GM23248 (cell line): ENCODE measurements around the gene SPACA9. TPM values are rescaled to one million over a fixed set of nuclear protein-coding genes. Genes with fewer than 3 reads are reported as not detected.

Experiments used
- DNase-seq: peaks from one replicate; pipeline ENCODE4 v3.0.0-alpha.2; 2015
- H2AFZ ChIP-seq: fragments of 200-600 bp; sonication (generic); 2 replicates; pipeline ENCODE4 v1.6.1; 2016; ENCODE audit warnings: antibody characterized with exemption
- H3F3A ChIP-seq: fragments of 200-600 bp; sonication (generic); 2 replicates; pipeline ENCODE4 v1.6.1; 2016; ENCODE audit warnings: mild to moderate bottlenecking, antibody characterized with exemption, mixed run types; ENCODE audit not compliant: insufficient read depth
- H3K27ac ChIP-seq: fragments of 200-600 bp; sonication (generic); 2 replicates; pipeline ENCODE4 v1.5.1; 2016; ENCODE audit warnings: mild to moderate bottlenecking
- H3K27me3 ChIP-seq: fragments of 200-600 bp; sonication (generic); replicated peaks from 2 replicates; pipeline ENCODE4 v1.6.1; 2016; ENCODE audit warnings: mild to moderate bottlenecking; ENCODE audit not compliant: insufficient read depth
- H3K36me3 ChIP-seq: fragments of 200-600 bp; sonication (generic); 2 replicates; pipeline ENCODE4 v1.6.1; 2016; ENCODE audit warnings: low read depth, mild to moderate bottlenecking
- H3K4me1 ChIP-seq: fragments of 200-600 bp; sonication (generic); 2 replicates; pipeline ENCODE4 v1.6.1; 2016; ENCODE audit warnings: mild to moderate bottlenecking; ENCODE audit not compliant: insufficient read depth
- H3K4me2 ChIP-seq: fragments of 200-600 bp; sonication (generic); one replicate; pipeline ENCODE4 v1.6.1; 2016; ENCODE audit warnings: mild to moderate bottlenecking; ENCODE audit not compliant: unreplicated experiment
- H3K4me3 ChIP-seq: fragments of 200-600 bp; sonication (generic); 2 replicates; pipeline ENCODE4 v1.5.1; 2016; ENCODE audit warnings: mild to moderate bottlenecking
- H3K79me2 ChIP-seq: fragments of 200-600 bp; sonication (generic); 2 replicates; pipeline ENCODE4 v1.6.1; 2016; ENCODE audit warnings: mild to moderate bottlenecking; ENCODE audit not compliant: insufficient read depth
- H3K9ac ChIP-seq: fragments of 200-600 bp; sonication (generic); 2 replicates; pipeline ENCODE4 v1.6.1; 2016; ENCODE audit warnings: mild to moderate bottlenecking
- H3K9me2 ChIP-seq: fragments of 200-600 bp; sonication (generic); 2 replicates; pipeline ENCODE4 v1.6.1; 2016; ENCODE audit warnings: mixed run types, mild to moderate bottlenecking, moderate library complexity; ENCODE audit not compliant: insufficient read depth
- H3K9me3 ChIP-seq: fragments of 200-600 bp; sonication (generic); one replicate; pipeline ENCODE4 v1.6.1; 2017; ENCODE audit warnings: low read depth
- H4K20me1 ChIP-seq: fragments of 200-600 bp; sonication (generic); 2 replicates; pipeline ENCODE4 v1.6.0; 2016; ENCODE audit not compliant: insufficient read depth
- EZH2 ChIP-seq: fragments of 200-600 bp; sonication (generic); IDR thresholded peaks from 2 replicates; pipeline ENCODE4 v1.6.1; 2018; ENCODE audit warnings: antibody characterized with exemption, mild to moderate bottlenecking; ENCODE audit not compliant: insufficient read depth, poor library complexity, severe bottlenecking
- EZH2phosphoT487 ChIP-seq: fragments of 200-600 bp; sonication (generic); IDR thresholded peaks from 2 replicates; pipeline ENCODE4 v1.6.1; 2018; ENCODE audit warnings: antibody characterized with exemption, moderate library complexity, mild to moderate bottlenecking, low read depth; ENCODE audit not compliant: insufficient read depth
- WGBS, 2 experiments: methylation state at CpG; one replicate each; pipeline ENCODE4 v1.1.6; 2015 to 2017; ENCODE audit warnings: low lambda C conversion rate in 2 of 2, low coverage in 1 of 2; ENCODE audit errors: missing lambda C conversion rate in 2 of 2; 5-methylcytosine and 5-hydroxymethylcytosine counted together
- in situ Hi-C: fragments of 300-500 bp; cut with MboI; formaldehyde crosslinking; loops from 2 replicates; pipeline ENCODE4 v1.15.0; 2020
- polyA plus RNA-seq: library from polyadenylated mRNA; unstranded; fragments of >200 nt; fragmentation: Nextera tagmentation; extraction: Ambion mirVana; gene quantifications from 2 replicates; pipeline ENCODE4 v1.2.1, GENCODE V29; 2016
- total RNA-seq: library from RNA; depleted of rRNA; stranded (reverse); fragments of >200 nt; shearing (Covaris generic); gene quantifications from 2 replicates; pipeline ENCODE4 v1.2.3, GENCODE V29; 2014

The SPACA9 gene
- total and polyA plus RNA-seq, 2 experiments from 2014 or later: 6.2 to 9.8 TPM

GRCh38 chr9:132914924-132915323, 36.2 kb downstream of the SPACA9 start:
- no peak overlapping the region for H3K27ac ChIP-seq
- in situ Hi-C loops: no loop called here
- H3K4me1 ChIP-seq: no peaks in the 10 kb centered on the region
- no peaks in the 10 kb centered on the region for H3K9me3 ChIP-seq
- no peak for DNase-seq
- H3K9me2 ChIP-seq: no peaks in the 10 kb centered on the region
- peaks cover 38% of the 10 kb centered on the region for H3K36me3 ChIP-seq
- H2AFZ ChIP-seq: no peak overlapping the region
- no peaks in the 10 kb centered on the region for H4K20me1 ChIP-seq
- H3K9ac ChIP-seq: no peak overlapping the region
- TF ChIP-seq EZH2 (no peak), EZH2phosphoT487 (no peak)
- H3K4me2 ChIP-seq: no peak overlapping the region
- H3K27me3 ChIP-seq: no peaks in the 10 kb centered on the region
- no peaks in the 10 kb centered on the region for H3K79me2 ChIP-seq
- WGBS, 2 experiments: 90 to 95% methylated on average over 6 of the region's 6 CpGs
- no peaks in the 10 kb centered on the region for H3F3A ChIP-seq
- no peak overlapping the region for H3K4me3 ChIP-seq

GRCh38 chr9:132919614-132920268, 41.0 kb downstream of the SPACA9 start:
- in situ Hi-C loops: no loop called here
- Histone ChIP-seq H3K9ac (no peak overlapping the region), H3K4me3 (no peak overlapping the region), H3K9me2 (no peaks in the 10 kb centered on the region), H3K79me2 (no peaks in the 10 kb centered on the region), H3F3A (no peaks in the 10 kb centered on the region), H3K4me1 (no peaks in the 10 kb centered on the region), H3K9me3 (no peaks in the 10 kb centered on the region), H4K20me1 (no peaks in the 10 kb centered on the region), H3K36me3 (peaks cover 63% of the 10 kb centered on the region), H3K27ac (no peak overlapping the region), H2AFZ (no peak overlapping the region), H3K4me2 (no peak overlapping the region), H3K27me3 (no peaks in the 10 kb centered on the region)
- TF ChIP-seq EZH2phosphoT487 (no peak), EZH2 (no peak)
- DNase-seq: no peak
- 92 to 93% methylated on average over 7 of the region's 7 CpGs for WGBS, 2 experiments

GRCh38 chr9:132923346-132923902, 44.7 kb downstream of the SPACA9 start:
- no peaks in the 10 kb centered on the region for H3K4me1 ChIP-seq
- no peaks in the 10 kb centered on the region for H3K79me2 ChIP-seq
- H3K9me2 ChIP-seq: no peaks in the 10 kb centered on the region
- no peaks in the 10 kb centered on the region for H3K9me3 ChIP-seq
- H3F3A ChIP-seq: no peaks in the 10 kb centered on the region
- H2AFZ ChIP-seq: no peak overlapping the region
- no peak for DNase-seq
- H4K20me1 ChIP-seq: no peaks in the 10 kb centered on the region
- no peak overlapping the region for H3K9ac ChIP-seq
- no peak overlapping the region for H3K4me2 ChIP-seq
- in situ Hi-C loops: no loop called here
- WGBS, 2 experiments: 97 to 98% methylated on average over 9 of the region's 9 CpGs
- no peak overlapping the region for H3K27ac ChIP-seq
- TF ChIP-seq EZH2 (no peak), EZH2phosphoT487 (no peak)
- no peaks in the 10 kb centered on the region for H3K27me3 ChIP-seq
- no peak overlapping the region for H3K4me3 ChIP-seq
- H3K36me3 ChIP-seq: peaks cover 82% of the 10 kb centered on the region

GRCh38 chr9:132927704-132928103, 49.0 kb downstream of the SPACA9 start:
- Histone ChIP-seq H3K4me1 (no peaks in the 10 kb centered on the region), H3K9me2 (no peaks in the 10 kb centered on the region), H3K79me2 (peaks cover 26% of the 10 kb centered on the region), H3K4me3 (no peak overlapping the region), H2AFZ (no peak overlapping the region), H3K27me3 (no peaks in the 10 kb centered on the region), H3F3A (no peaks in the 10 kb centered on the region), H3K9me3 (no peaks in the 10 kb centered on the region), H3K9ac (no peak overlapping the region), H3K4me2 (no peak overlapping the region), H3K36me3 (peaks cover 55% of the 10 kb centered on the region), H3K27ac (no peak overlapping the region), H4K20me1 (no peaks in the 10 kb centered on the region; the same call in 1 of the 2 replicates)
- WGBS, 2 experiments: 88 to 89% methylated on average over 7 of the region's 7 CpGs
- DNase-seq: no peak
- in situ Hi-C loops: no loop called here
- TF ChIP-seq EZH2phosphoT487 (no peak), EZH2 (no peak)
